Measurements from ENCODE around the gene PIGN.

PIGN gene

DNA sequence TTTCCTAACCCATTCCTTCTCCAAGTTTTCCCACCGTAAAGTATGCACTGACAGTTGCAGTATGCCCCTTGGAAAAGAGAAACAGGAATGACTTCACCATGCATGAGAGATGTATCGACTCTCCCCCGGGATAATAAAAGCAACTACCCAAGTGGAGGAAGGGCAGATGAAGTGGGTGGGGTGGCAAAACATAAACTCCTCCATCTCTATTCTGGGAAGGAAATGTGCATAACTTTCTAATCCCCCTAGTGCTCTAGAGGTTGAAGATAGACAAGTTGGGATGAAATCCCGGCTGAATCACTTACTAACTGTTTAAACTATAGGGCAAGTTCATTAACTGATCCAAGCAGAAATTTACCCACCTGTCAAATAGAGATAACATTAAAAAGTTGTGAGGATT, 89.2 kb downstream of the PIGN start:
- H3K4me2 ChIP-seq (ENCODE audit: low read length) = no peak overlapping the region
- no peak overlapping the region for H3K9ac ChIP-seq (ENCODE audit: low read length)
- H3K36me3 ChIP-seq (replicated peaks; ENCODE audit: low read depth, low read length) = peaks cover 15% of the 10 kb centered on the region
- no peak overlapping the region for H3K27ac ChIP-seq (ENCODE audit: low read length)
- no peak overlapping the region for H2AFZ ChIP-seq (ENCODE audit: low read depth, low read length)
- H3K27me3 ChIP-seq (ENCODE audit: low read depth, low read length) = no peaks in the 10 kb centered on the region
- H3K4me1 ChIP-seq (ENCODE audit: low read length) = no peaks in the 10 kb centered on the region
- no peaks in the 10 kb centered on the region for H3K9me3 ChIP-seq (ENCODE audit: insufficient read depth, low read length)
- no peak overlapping the region for H3K4me3 ChIP-seq (ENCODE audit: low read length)
- TF ChIP-seq, protein P1, sequence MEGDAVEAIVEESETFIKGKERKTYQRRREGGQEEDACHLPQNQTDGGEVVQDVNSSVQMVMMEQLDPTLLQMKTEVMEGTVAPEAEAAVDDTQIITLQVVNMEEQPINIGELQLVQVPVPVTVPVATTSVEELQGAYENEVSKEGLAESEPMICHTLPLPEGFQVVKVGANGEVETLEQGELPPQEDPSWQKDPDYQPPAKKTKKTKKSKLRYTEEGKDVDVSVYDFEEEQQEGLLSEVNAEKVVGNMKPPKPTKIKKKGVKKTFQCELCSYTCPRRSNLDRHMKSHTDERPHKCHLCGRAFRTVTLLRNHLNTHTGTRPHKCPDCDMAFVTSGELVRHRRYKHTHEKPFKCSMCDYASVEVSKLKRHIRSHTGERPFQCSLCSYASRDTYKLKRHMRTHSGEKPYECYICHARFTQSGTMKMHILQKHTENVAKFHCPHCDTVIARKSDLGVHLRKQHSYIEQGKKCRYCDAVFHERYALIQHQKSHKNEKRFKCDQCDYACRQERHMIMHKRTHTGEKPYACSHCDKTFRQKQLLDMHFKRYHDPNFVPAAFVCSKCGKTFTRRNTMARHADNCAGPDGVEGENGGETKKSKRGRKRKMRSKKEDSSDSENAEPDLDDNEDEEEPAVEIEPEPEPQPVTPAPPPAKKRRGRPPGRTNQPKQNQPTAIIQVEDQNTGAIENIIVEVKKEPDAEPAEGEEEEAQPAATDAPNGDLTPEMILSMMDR (IDR thresholded peaks at IDR 0.05; ENCODE audit: low read depth, low read length) = no peak
- TF ChIP-seq EZH2phosphoT487 (IDR thresholded peaks at IDR 0.05; ENCODE audit: low read depth) = no peak
- H3K79me2 ChIP-seq (ENCODE audit: low read length) = no peaks in the 10 kb centered on the region
- H4K20me1 ChIP-seq (ENCODE audit: insufficient read depth, low read length) = no peaks in the 10 kb centered on the region

GRCh38 chr18:62091487-62092120, 95.3 kb downstream of the PIGN start:
- Histone ChIP-seq H3K9ac (ENCODE audit: low read length) (no peak overlapping the region), H3K36me3 (replicated peaks; ENCODE audit: low read depth, low read length) (no peaks in the 10 kb centered on the region), H3K4me1 (ENCODE audit: low read length) (no peaks in the 10 kb centered on the region), H3K27me3 (ENCODE audit: low read depth, low read length) (no peaks in the 10 kb centered on the region), H3K79me2 (ENCODE audit: low read length) (no peaks in the 10 kb centered on the region), H3K4me3 (ENCODE audit: low read length) (no peak overlapping the region), H2AFZ (ENCODE audit: low read depth, low read length) (no peak overlapping the region), H3K9me3 (ENCODE audit: insufficient read depth, low read length) (no peaks in the 10 kb centered on the region), H3K4me2 (ENCODE audit: low read length) (no peak overlapping the region), H4K20me1 (ENCODE audit: insufficient read depth, low read length) (no peaks in the 10 kb centered on the region), H3K27ac (ENCODE audit: low read length) (no peak overlapping the region)
- TF ChIP-seq, protein P1 (IDR thresholded peaks at IDR 0.05; ENCODE audit: low read depth, low read length) = no peak
- no peak for TF ChIP-seq EZH2phosphoT487 (IDR thresholded peaks at IDR 0.05; ENCODE audit: low read depth)

DNA sequence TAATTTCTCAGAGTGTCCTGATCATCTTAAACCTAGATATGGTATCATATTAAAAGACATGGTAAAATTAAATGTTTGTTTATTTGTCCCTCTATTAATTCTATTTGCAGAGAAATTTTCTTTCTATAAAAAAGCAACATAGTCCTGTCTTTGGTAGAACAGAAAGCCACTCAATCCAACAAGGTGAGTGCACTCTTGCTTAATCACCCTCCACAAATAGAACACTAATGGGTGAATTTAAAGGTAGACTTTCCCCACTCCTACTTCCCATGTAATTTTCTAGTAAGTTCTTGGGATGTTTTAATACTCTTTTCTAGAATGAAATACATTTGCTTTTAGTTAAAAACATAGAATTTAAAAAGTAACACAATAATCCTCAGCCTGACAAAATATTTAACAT, 97.7 kb downstream of the PIGN start:
- Histone ChIP-seq H4K20me1 (ENCODE audit: insufficient read depth, low read length) (no peaks in the 10 kb centered on the region), H3K27me3 (ENCODE audit: low read depth, low read length) (no peaks in the 10 kb centered on the region), H3K4me3 (ENCODE audit: low read length) (no peak overlapping the region), H3K27ac (ENCODE audit: low read length) (no peak overlapping the region), H3K79me2 (ENCODE audit: low read length) (no peaks in the 10 kb centered on the region), H3K4me2 (ENCODE audit: low read length) (no peak overlapping the region), H3K9ac (ENCODE audit: low read length) (no peak overlapping the region), H3K4me1 (ENCODE audit: low read length) (no peaks in the 10 kb centered on the region), H3K36me3 (replicated peaks; ENCODE audit: low read depth, low read length) (no peaks in the 10 kb centered on the region), H3K9me3 (ENCODE audit: insufficient read depth, low read length) (no peaks in the 10 kb centered on the region), H2AFZ (ENCODE audit: low read depth, low read length) (no peak overlapping the region)
- TF ChIP-seq, protein P1 (IDR thresholded peaks at IDR 0.05; ENCODE audit: low read depth, low read length) = no peak
- TF ChIP-seq EZH2phosphoT487 (IDR thresholded peaks at IDR 0.05; ENCODE audit: low read depth) = no peak

DNA sequence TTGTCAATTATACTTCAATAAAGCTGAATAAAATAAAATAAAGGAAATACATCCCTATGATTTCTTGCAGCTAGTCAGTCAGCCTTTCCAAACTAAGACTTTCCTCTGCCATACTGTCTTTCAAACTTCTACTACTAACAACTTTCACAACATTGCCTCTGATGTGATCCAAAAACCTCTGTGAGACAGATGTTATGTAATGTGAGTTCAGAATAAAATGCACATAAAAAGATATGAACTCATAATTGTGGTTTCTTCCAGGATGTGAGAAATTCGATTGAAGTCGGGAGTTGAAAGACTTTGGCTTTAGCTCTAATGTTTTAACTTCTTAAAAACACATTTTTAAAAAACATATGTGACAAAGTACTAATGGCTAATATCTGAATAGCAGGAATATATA, 98.7 kb downstream of the PIGN start:
- Histone ChIP-seq H3K9me3 (ENCODE audit: insufficient read depth, low read length) (no peaks in the 10 kb centered on the region), H3K4me1 (ENCODE audit: low read length) (no peaks in the 10 kb centered on the region), H3K27me3 (ENCODE audit: low read depth, low read length) (no peaks in the 10 kb centered on the region), H3K27ac (ENCODE audit: low read length) (no peak overlapping the region), H4K20me1 (ENCODE audit: insufficient read depth, low read length) (no peaks in the 10 kb centered on the region), H3K4me2 (ENCODE audit: low read length) (no peak overlapping the region), H3K79me2 (ENCODE audit: low read length) (no peaks in the 10 kb centered on the region), H3K9ac (ENCODE audit: low read length) (no peak overlapping the region), H3K36me3 (replicated peaks; ENCODE audit: low read depth, low read length) (no peaks in the 10 kb centered on the region), H2AFZ (ENCODE audit: low read depth, low read length) (no peak overlapping the region), H3K4me3 (ENCODE audit: low read length) (no peak overlapping the region)
- TF ChIP-seq, protein P1 (IDR thresholded peaks at IDR 0.05; ENCODE audit: low read depth, low read length) = no peak
- no peak for TF ChIP-seq EZH2phosphoT487 (IDR thresholded peaks at IDR 0.05; ENCODE audit: low read depth)
